Progenitor cell of endocrine pancreas (in vitro differentiated cells): ENCODE results near the gene ATN1. TPM values are rescaled to one million over a fixed set of nuclear protein-coding genes. Genes with fewer than 3 reads are reported as not detected.

Experiments used
- DNase-seq: peaks from one replicate; pipeline ENCODE4 v3.0.0; 2021; ENCODE audit warnings: low spot score; ENCODE audit not compliant: unreplicated experiment
- H3K27ac Mint-ChIP-seq: 2 replicates; pipeline ENCODE4 v1.8.0; 2021; ENCODE audit warnings: mild to moderate bottlenecking, moderate library complexity, mixed read lengths
- H3K27me3 Mint-ChIP-seq: 2 replicates; pipeline ENCODE4 v1.8.0; 2021; ENCODE audit warnings: mixed read lengths
- H3K36me3 Mint-ChIP-seq: 2 replicates; pipeline ENCODE4 v1.8.0; 2022; ENCODE audit warnings: mixed read lengths; ENCODE audit not compliant: insufficient read depth
- H3K4me1 Mint-ChIP-seq: 2 replicates; pipeline ENCODE4 v1.8.0; 2021; ENCODE audit warnings: low read depth, mixed read lengths
- H3K4me3 Mint-ChIP-seq: 2 replicates; pipeline ENCODE4 v1.8.0; 2021; ENCODE audit warnings: low read depth, mild to moderate bottlenecking, moderate library complexity, mixed read lengths
- H3K9me3 Mint-ChIP-seq: 2 replicates; pipeline ENCODE4 v1.8.0; 2021; ENCODE audit warnings: low read depth, mixed read lengths
- total RNA-seq: library from RNA; stranded (reverse); gene quantifications from 2 replicates; pipeline ENCODE4 v1.2.1, GENCODE V29; 2021
- TF ChIP-seq, protein P1 (sequence below): fragments of 200-600 bp; sonication (generic); IDR thresholded peaks from one replicate; pipeline ENCODE4 v1.5.0; 2021; ENCODE audit warnings: antibody characterized with exemption, mild to moderate bottlenecking; ENCODE audit not compliant: unreplicated experiment

The ATN1 gene
- total RNA-seq, 1 donor from 2014 or later, result 250 TPM

GRCh38 chr12:6935371-6936193 lies 7.8 kb downstream of the ATN1 start:
- TF ChIP-seq, protein P1, sequence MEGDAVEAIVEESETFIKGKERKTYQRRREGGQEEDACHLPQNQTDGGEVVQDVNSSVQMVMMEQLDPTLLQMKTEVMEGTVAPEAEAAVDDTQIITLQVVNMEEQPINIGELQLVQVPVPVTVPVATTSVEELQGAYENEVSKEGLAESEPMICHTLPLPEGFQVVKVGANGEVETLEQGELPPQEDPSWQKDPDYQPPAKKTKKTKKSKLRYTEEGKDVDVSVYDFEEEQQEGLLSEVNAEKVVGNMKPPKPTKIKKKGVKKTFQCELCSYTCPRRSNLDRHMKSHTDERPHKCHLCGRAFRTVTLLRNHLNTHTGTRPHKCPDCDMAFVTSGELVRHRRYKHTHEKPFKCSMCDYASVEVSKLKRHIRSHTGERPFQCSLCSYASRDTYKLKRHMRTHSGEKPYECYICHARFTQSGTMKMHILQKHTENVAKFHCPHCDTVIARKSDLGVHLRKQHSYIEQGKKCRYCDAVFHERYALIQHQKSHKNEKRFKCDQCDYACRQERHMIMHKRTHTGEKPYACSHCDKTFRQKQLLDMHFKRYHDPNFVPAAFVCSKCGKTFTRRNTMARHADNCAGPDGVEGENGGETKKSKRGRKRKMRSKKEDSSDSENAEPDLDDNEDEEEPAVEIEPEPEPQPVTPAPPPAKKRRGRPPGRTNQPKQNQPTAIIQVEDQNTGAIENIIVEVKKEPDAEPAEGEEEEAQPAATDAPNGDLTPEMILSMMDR, result no peak
- H3K36me3 Mint-ChIP-seq, result peaks cover 42% of the 10 kb centered on the region
- H3K4me1 Mint-ChIP-seq, result peaks cover 24% of the 10 kb centered on the region

GRCh38 chr12:6936194-6936635 lies 8.5 kb downstream of the ATN1 start:
- H3K4me3 Mint-ChIP-seq, result peak overlapping the region; percentile 75
- no peaks in the 10 kb centered on the region for H3K9me3 Mint-ChIP-seq
- DNase-seq, result no peak
- H3K27ac Mint-ChIP-seq, result peak overlapping the region; percentile 78
- peaks cover 20% of the 10 kb centered on the region for H3K4me1 Mint-ChIP-seq
- TF ChIP-seq, protein P1, result no peak
- peaks cover 45% of the 10 kb centered on the region for H3K36me3 Mint-ChIP-seq
- no peaks in the 10 kb centered on the region for H3K27me3 Mint-ChIP-seq

More at GRCh38 chr12:6935371-6936193, 7.8 kb downstream of the ATN1 start:
- DNase-seq, result no peak
- Mint-ChIP-seq H3K4me3 (no peak overlapping the region), H3K9me3 (no peaks in the 10 kb centered on the region), H3K27me3 (no peaks in the 10 kb centered on the region), H3K27ac (peak overlapping the region; percentile 14)

DNA sequence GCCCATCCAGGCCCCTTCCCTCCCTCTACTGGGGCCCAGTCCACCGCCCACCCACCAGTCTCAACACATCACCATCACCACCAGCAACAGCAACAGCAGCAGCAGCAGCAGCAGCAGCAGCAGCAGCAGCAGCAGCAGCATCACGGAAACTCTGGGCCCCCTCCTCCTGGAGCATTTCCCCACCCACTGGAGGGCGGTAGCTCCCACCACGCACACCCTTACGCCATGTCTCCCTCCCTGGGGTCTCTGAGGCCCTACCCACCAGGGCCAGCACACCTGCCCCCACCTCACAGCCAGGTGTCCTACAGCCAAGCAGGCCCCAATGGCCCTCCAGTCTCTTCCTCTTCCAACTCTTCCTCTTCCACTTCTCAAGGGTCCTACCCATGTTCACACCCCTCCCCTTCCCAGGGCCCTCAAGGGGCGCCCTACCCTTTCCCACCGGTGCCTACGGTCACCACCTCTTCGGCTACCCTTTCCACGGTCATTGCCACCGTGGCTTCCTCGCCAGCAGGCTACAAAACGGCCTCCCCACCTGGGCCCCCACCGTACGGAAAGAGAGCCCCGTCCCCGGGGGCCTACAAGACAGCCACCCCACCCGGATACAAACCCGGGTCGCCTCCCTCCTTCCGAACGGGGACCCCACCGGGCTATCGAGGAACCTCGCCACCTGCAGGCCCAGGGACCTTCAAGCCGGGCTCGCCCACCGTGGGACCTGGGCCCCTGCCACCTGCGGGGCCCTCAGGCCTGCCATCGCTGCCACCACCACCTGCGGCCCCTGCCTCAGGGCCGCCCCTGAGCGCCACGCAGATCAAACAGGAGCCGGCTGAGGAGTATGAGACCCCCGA lies 9.1 kb downstream of the ATN1 start:
- Mint-ChIP-seq H3K27ac (peak overlapping the region; percentile 78), H3K4me1 (peaks cover 20% of the 10 kb centered on the region), H3K9me3 (no peaks in the 10 kb centered on the region), H3K36me3 (peaks cover 48% of the 10 kb centered on the region), H3K4me3 (peak overlapping the region; percentile 75), H3K27me3 (no peaks in the 10 kb centered on the region)
- no peak for DNase-seq
- TF ChIP-seq, protein P1, result no peak

DNA sequence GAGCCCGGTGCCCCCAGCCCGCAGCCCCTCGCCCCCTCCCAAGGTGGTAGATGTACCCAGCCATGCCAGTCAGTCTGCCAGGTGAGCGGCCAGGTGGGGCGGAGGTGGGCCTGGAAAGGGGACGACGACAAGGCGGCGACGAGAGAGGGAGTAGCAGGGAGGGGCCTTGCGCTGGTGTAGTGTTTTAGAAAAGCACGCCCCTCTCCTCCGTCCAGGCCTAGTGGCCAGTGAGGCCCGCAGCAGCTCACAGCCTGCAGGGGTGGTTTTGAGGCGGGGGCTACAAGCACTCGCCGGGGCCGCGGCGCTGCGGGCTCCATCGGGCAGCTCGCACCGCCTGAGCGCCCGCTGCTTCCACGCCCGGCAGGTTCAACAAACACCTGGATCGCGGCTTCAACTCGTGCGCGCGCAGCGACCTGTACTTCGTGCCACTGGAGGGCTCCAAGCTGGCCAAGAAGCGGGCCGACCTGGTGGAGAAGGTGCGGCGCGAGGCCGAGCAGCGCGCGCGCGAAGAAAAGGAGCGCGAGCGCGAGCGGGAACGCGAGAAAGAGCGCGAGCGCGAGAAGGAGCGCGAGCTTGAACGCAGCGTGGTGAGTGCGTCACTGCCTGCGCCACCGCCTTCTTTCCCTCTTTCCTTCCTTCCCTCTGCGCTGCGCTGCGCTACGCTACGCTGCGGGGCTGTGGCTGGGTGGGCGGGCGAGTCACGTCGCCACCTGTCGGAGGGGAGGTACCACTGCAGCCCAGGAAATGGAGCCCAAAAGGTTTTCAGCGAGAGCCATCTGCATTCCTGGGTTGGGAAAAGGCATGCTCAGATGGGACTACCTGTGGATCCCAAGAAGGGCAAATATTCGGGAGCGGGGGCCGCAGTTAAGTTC lies 10.0 kb downstream of the ATN1 start:
- H3K4me1 Mint-ChIP-seq, result peaks cover 19% of the 10 kb centered on the region
- no peaks in the 10 kb centered on the region for H3K9me3 Mint-ChIP-seq
- H3K4me3 Mint-ChIP-seq, result peak overlapping the region; percentile 75
- H3K27me3 Mint-ChIP-seq, result no peaks in the 10 kb centered on the region
- peak; percentile 96 for DNase-seq
- peak overlapping the region; percentile 98 for H3K27ac Mint-ChIP-seq
- peaks cover 50% of the 10 kb centered on the region for H3K36me3 Mint-ChIP-seq
- TF ChIP-seq, protein P1, result peak; percentile 95
